DMS 273 (cell line): ENCODE data around the gene GOLIM4.
"Not testable (repeated sequence)": the region's sequence is repeated elsewhere in the genome, so short reads cannot be mapped to it uniquely, and the experiment has no call there.

Experiments used
- DNase-seq: peaks from one replicate; lab custom pipeline; 2025; ENCODE audit not compliant: unreplicated experiment; lab: John Stamatoyannopoulos, UW

Gene GOLIM4

GRCh38 chr3:168077091-168077490 lies 18.6 kb downstream of the GOLIM4 start:
- DNase-seq = no peak

DNA sequence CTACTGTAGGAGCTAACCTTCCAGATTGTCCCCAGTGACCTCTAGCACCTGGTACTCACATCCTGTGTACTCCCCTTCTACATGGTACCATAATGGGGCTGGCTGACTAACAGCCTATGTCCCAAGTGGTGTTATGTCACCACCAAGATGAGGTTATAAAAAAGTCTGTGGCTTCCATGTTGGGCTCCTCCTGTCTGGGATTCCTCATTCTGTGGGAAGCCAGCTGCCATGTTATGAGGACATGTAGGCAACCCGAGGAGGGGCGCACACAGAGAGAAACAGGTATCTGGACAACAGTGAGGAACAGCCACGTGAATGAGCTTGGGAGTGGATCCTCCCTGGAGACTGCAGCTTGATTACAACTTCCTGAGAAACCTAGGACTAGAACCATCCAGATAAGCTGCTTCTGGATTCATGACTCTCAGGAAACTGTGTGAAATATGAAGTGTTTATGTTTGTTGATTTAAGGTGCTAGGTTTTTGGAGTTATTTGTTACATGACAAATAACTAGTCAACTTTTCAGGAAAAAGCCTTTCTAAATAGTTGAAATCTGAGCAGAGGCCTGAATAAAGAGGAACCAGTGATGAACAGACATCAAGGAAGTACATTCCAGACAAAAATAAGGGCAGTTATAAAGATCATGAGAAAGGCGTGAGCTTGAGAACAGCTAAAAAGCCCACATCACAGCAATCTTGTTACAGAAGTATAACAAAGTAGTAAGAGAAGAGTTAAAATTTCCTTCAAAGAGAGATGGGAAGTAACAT lies 21.7 kb downstream of the GOLIM4 start:
- DNase-seq = no peak

DNA sequence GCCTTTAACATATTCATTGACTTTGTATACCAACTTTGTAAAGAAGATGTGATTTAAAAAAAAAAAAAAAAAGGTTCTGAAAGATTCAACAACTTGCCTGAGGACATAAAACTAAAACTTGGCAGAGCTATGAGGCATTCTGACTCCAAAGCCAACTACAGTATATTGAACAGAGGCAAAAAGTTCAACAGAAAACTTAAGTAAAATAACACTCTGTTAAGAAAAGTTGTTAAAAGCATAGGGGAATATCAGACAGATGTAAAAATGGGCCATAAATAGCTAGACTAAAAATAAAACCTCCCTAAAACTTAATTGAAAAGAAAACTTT lies 23.4 kb downstream of the GOLIM4 start:
- no peak for DNase-seq

- no peak for DNase-seq
Measured at GRCh38 chr3:168071591-168072322, 24.0 kb downstream of the GOLIM4 start.

- DNase-seq = no peak
Measured at GRCh38 chr3:168070919-168071318, 24.8 kb downstream of the GOLIM4 start.

- DNase-seq = no peak
Measured at GRCh38 chr3:168068346-168068745, 27.4 kb downstream of the GOLIM4 start.

- DNase-seq = no peak
Measured at GRCh38 chr3:168066882-168067281, 28.8 kb downstream of the GOLIM4 start.

GRCh38 chr3:168065569-168065968 lies 30.2 kb downstream of the GOLIM4 start:
- no peak for DNase-seq

GRCh38 chr3:168063122-168063521 lies 32.6 kb downstream of the GOLIM4 start:
- DNase-seq = no peak

DNA sequence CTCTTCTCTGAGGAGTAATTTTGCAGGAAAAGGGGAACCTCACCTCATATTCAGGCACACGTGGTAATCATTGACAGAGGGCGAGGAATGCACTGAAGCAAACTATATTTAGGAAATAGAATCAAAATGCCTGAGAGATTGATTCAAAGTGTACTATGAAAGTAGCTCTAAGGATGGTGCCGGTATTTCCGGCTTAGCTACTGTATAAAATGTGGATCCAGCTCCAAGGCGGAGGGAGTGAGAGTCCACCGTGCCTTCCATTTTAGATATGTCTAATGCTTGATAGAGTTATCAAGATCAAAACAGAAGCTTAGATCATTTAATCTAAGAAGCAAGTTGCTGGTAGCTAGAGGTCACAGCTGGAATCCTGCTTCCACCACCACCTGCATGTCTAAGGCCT lies 33.0 kb downstream of the GOLIM4 start:
- DNase-seq = no peak

DNA sequence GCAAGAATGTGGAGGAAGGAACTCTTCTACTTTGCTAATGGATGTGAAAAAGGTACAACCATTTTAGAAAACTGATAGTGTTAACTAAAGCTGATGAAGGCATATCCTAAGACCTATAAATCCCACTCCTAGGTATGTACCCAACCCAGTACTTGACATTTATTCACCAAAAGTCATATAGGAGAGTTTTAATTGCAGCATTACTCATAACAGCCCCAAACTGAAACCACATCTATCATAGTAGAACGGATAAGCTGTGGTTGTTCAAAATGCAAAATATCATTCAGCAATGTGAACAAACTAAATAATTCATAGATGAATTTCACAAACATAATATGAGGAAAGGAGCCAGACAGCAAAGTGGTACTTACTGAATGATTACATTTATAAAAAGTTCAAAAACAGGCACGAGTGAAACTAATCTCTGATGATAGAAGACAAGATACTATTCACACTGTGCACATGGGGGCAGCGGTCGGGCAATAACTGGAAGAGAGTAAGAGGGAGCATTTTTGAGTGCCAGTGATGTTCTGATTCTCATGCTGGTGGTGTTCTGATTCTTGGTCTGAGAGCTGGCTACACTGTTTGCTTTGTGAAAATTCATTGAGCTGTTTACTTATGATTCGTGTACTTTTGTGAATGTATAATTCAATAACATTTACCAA lies 34.3 kb downstream of the GOLIM4 start:
- DNase-seq = peak; percentile 12

DNA sequence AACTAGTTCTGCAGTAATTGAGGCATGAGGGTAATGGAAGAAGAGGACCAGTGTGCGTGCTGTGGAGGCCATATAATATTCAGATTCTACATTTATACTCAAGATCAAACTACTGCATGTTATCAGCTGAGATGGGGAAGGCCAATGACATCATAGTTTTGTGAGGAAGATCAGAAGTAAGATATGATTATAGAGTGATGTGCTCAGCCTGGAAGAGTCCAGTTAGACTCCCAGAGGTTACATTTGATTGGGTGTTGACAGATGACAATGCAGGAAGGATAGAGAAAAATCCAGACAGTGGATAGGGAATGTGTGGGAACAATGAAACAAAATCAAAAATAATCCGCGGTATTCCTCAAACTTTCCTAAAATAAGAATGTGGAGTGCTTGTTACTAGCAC lies 35.4 kb downstream of the GOLIM4 start:
- no peak for DNase-seq

DNA sequence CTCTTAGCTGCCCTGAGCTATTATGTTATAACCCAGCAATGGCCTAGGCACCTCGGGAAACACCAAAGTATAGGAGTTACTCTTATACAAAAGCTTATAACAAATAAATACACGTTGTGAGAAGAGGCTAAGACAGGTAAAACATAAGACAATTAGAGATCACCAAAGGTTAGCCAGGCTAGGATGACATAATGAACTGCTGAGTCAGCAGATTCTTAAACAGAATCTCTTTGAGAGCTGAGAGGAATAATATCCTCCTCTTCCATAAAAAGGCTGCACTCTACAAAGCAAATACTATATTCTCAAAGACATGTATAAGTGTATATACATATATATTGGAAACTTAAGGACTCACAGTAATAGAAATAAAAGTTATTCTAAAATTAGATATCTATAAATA lies 37.2 kb downstream of the GOLIM4 start:
- DNase-seq = no peak

DNA sequence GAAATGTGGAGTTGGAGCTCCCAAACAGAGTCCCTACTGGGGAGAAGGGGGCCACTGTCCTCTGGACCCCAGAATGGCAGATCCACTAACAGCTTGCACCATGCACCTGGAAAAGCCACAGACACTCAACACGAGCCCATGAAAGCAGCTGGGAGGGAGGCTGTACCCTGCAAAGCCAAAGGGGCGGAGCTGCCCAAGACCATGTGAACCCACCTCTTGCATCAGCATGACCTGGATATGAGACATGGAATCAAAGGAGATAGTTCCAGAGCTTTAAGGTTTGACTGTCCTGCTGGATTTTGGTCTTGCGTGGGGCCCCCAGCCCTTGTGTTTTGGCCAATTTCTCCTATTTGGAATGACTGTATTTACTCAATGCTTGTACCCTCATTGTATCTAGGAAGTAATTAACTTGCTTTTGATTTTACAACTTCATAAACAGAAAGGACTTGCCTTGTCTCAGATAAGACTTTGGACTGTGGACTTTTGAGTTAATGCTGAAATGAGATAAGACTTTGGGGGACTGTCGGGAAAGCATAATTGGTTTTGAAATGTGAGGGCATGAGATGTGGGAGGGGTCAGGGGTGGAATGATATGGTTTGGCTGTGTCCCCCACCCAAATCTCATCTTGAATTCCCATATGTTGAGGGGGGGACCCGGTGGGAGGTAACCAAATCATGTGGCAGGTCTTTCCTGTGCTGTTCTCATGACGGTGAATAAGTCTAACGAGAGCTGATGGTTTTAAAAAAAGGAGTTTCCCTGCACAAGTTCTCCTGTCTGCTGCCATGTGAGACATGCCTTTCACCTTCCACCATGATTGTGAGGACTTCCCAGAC lies 39.1 kb downstream of the GOLIM4 start:
- not testable (repeated sequence) for DNase-seq

DNA sequence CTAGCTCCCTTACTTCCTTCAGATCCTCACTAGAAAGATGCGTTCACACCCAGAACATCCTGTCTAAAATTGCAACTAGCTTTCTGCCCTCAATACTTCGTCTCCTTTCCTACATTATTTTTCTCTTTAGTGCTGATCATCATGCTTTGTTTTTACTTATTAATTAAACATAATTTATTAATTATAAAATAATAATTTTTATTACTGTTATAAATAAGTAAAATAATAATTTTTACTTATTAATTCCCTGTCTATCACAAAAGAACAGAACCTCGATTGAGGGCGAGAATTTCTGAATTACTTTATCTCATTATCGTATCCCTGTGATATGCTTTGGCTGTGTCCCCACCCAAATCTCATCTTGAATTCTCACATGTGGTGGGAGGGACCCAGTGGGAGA lies 41.3 kb downstream of the GOLIM4 start:
- DNase-seq = no peak

DNA sequence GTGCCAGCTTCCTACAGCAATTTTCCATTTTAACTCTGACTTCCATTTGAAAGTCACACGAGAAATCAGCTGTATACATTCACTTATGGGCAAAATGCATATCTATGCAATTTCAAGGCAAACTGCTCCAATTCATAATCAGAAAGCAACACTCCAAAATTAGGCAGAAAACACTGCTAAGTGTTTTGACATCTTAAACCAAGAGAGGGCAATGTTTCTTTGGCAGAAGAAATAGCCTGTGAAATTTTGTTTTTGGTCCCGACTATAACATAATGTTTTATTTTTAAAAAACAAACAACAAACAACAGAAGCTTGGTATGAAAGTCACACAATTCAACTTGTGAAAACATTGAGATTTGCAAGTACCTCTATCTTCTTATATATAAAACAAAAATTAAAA lies 42.6 kb downstream of the GOLIM4 start:
- DNase-seq = peak; percentile 27

GRCh38 chr3:168052515-168052914 lies 43.2 kb downstream of the GOLIM4 start:
- no peak for DNase-seq

- peak; percentile 54 for DNase-seq
Measured at GRCh38 chr3:168051531-168052471, 43.9 kb downstream of the GOLIM4 start.

DNA sequence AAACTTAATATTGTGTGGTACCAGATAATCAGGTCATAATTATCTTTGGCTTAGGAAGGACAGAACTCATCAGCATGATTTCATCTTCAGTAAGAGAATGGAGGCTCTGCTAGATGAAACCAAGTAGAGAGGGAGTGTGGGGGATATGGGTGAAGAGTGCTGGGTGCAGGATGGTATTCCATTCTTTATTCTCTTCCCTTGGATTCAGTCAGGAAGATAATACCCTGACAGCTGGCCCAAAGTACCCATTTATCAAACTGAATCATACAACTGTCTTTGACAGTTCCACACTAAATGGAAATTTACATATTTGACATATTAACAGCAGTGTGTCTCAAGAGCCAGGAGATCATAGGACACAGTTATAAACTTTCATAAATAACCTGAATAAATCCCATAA lies 44.7 kb downstream of the GOLIM4 start:
- peak; percentile 73 for DNase-seq

- peak; percentile 46 for DNase-seq
Measured at GRCh38 chr3:168049367-168049974, 46.3 kb downstream of the GOLIM4 start.
